Esophagus muscularis mucosa (tissue), 4 donors: ENCODE results near the gene NFATC1. TPM values are rescaled to one million over a fixed set of nuclear protein-coding genes. Genes with fewer than 3 reads are reported as not detected.

Experiments
- DNase-seq: peaks from one replicate; pipeline ENCODE4 v3.0.0-alpha.2; 2017; ENCODE audit errors: extremely low spot score
- H3K27ac ChIP-seq, 4 donors: fragments of 200-600 bp; sonication (generic); replicated peaks in 1 of 4; 1 replicate in 3 of 4; 2 replicates in 1 of 4; pipeline ENCODE4 v1.5.1; 2016 to 2019; ENCODE audit warnings: mild to moderate bottlenecking in 1 of 4
- H3K27me3 ChIP-seq, 4 donors: fragments of 200-600 bp; sonication (generic); one replicate each; pipeline versions ENCODE4 v1.5.1 to v1.6.0; 2016 to 2019
- H3K36me3 ChIP-seq, 4 donors: fragments of 200-600 bp; sonication (generic); one replicate each; pipeline ENCODE4 v1.5.1; 2016 to 2019
- H3K4me1 ChIP-seq, 4 donors: fragments of 200-600 bp; sonication (generic); one replicate each; pipeline ENCODE4 v1.5.1; 2016 to 2019
- H3K4me3 ChIP-seq, 4 donors: fragments of 200-600 bp; sonication (generic); 1 replicate in 2 of 4; 2 replicates in 2 of 4; pipeline ENCODE4 v1.5.1; 2016 to 2019; ENCODE audit warnings: mild to moderate bottlenecking in 4 of 4, moderate library complexity in 1 of 4
- H3K9me3 ChIP-seq, 4 donors: fragments of 200-600 bp; sonication (generic); 1 replicate in 3 of 4; 2 replicates in 1 of 4; pipeline ENCODE4 v1.5.1; 2016 to 2019
- CTCF ChIP-seq, 3 experiments: fragments of 200-600 bp in 2 of 3; fragments of 450-650 bp in 1 of 3; sonication (generic) in 2 of 3; IDR thresholded peaks; one replicate each; pipeline ENCODE4 v1.5.1; 2017 to 2019; ENCODE audit warnings: antibody characterized with exemption in 3 of 3, mild to moderate bottlenecking in 2 of 3, moderate library complexity in 1 of 3
- EP300 ChIP-seq: sonication (generic); formaldehyde crosslinking; IDR thresholded peaks from one replicate; pipeline ENCODE4 v1.6.1; 2017; ENCODE audit warnings: antibody characterized with exemption
- POLR2A ChIP-seq: fragments of 450-650 bp; IDR thresholded peaks from one replicate; pipeline ENCODE4 v1.6.1; 2017; ENCODE audit warnings: antibody characterized with exemption, moderate library complexity, mild to moderate bottlenecking, low read depth
- POLR2AphosphoS5 ChIP-seq, 2 donors: sonication (generic); formaldehyde crosslinking; IDR thresholded peaks; one replicate each; pipeline ENCODE4 v1.6.1; 2017; ENCODE audit warnings: antibody characterized with exemption in 2 of 2
- WGBS: methylation state at CpG from one replicate; pipeline ENCODE4 v1.1.5; 2018; 5-methylcytosine and 5-hydroxymethylcytosine counted together
- intact Hi-C: fragments of 100-400 bp; cut with DNase I; formaldehyde crosslinking; loops from one replicate; pipeline ENCODE4 v1.15.1; 2023
- total RNA-seq, 4 donors: library from RNA; depleted of rRNA; stranded (reverse); fragments of >200 nt; gene quantifications; one replicate each; pipeline versions ENCODE4 v1.1.0 to v1.2.1, GENCODE V29; 2016

NFATC1 gene
- 10 to 100 TPM; 15.0 to 22.0 (median 17.8) TPM for total RNA-seq

DNA sequence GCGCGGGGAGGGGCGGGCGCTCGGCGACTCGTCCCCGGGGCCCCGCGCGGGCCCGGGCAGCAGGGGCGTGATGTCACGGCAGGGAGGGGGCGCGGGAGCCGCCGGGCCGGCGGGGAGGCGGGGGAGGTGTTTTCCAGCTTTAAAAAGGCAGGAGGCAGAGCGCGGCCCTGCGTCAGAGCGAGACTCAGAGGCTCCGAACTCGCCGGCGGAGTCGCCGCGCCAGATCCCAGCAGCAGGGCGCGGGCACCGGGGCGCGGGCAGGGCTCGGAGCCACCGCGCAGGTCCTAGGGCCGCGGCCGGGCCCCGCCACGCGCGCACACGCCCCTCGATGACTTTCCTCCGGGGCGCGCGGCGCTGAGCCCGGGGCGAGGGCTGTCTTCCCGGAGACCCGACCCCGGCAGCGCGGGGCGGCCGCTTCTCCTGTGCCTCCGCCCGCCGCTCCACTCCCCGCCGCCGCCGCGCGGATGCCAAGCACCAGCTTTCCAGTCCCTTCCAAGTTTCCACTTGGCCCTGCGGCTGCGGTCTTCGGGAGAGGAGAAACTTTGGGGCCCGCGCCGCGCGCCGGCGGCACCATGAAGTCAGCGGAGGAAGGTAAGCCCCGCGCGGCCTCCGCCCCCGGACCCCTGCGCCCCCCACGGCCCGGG, at the start of gene NFATC1:
Gene NFATC1, plus strand, starts transcription at position 170 of the 644 bp plus-strand sequence. Its CDS starts 295 bp downstream, at position 465.
- WGBS = no CpG with 5 or more reads among the region's 91 CpGs
- Histone ChIP-seq H3K36me3 (no peaks in the 10 kb centered on the region), H3K27ac (peak within 1 kb of the TSS; percentile 97 to 99 (median 98)), H3K9me3 (no peaks in the 10 kb centered on the region), H3K4me1 (peaks cover 38 to 74% (median 63%) of the 10 kb centered on the region in 4 donors), H3K27me3 (peaks cover 0 to 5% (median 0%) of the 10 kb centered on the region in 4 donors), H3K4me3 (peak within 1 kb of the TSS; percentile 76 to 91 (median 86))
- DNase-seq = no peak
- intact Hi-C loops = loop anchor here (5.0 kb wide), 2 partner anchors 61 to 111 kb away; no protein-coding TSS in a partner anchor
- TF ChIP-seq POLR2A (no peak), POLR2AphosphoS5 (IDR thresholded peaks at IDR 0.05) (peak; percentile 77 to 89), CTCF (IDR thresholded peaks at IDR 0.05) (peak in 1 of 3 experiments; percentile 10)

- WGBS = 96% methylated on average over 8 of the region's 26 CpGs
- Histone ChIP-seq H3K27ac (no peak overlapping the region), H3K9me3 (no peaks in the 10 kb centered on the region), H3K36me3 (peaks cover 48 to 86% (median 72%) of the 10 kb centered on the region in 4 donors), H3K4me3 (no peak overlapping the region), H3K4me1 (no peaks in the 10 kb centered on the region), H3K27me3 (no peaks in the 10 kb centered on the region)
- no peak for DNase-seq
- no peak for TF ChIP-seq POLR2AphosphoS5 (IDR thresholded peaks at IDR 0.05)
- TF ChIP-seq POLR2A = no peak
- TF ChIP-seq EP300 = no peak
- no peak for TF ChIP-seq CTCF (IDR thresholded peaks at IDR 0.05)
- intact Hi-C loops = no loop called here
Measured at GRCh38 chr18:79345981-79346380, 49.7 kb upstream of the NFATC1 start.

DNA sequence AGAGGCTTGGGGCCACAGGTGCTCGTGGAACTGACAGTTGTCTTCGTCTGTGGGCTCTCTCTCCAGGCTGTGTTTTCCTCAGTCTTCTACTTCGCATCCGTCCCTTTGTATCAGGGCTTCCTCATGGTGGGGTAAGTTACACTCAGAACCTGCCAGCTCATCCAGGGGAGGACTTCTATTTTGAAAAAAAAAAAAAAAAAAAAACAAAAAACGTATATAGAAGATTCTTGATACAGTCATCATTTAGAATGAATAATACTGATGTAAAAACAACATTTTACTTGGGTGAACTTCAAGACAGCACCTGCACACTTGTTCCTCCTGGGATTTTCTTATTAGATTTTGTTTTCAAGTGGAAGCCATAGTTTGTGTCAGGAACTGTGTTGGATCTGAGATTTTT, 47.7 kb upstream of the NFATC1 start:
- Histone ChIP-seq H3K4me1 (no peaks in the 10 kb centered on the region), H3K36me3 (peaks cover 44 to 97% (median 84%) of the 10 kb centered on the region in 4 donors), H3K27me3 (no peaks in the 10 kb centered on the region), H3K27ac (no peak overlapping the region), H3K4me3 (no peak overlapping the region), H3K9me3 (no peaks in the 10 kb centered on the region)
- TF ChIP-seq POLR2AphosphoS5 (IDR thresholded peaks at IDR 0.05) (no peak), EP300 (no peak), CTCF (IDR thresholded peaks at IDR 0.05) (no peak), POLR2A (no peak)
- WGBS = 82% methylated on average over 5 of the region's 5 CpGs
- intact Hi-C loops = no loop called here
- no peak for DNase-seq

- Histone ChIP-seq H3K4me1 (no peaks in the 10 kb centered on the region), H3K36me3 (peaks cover 6 to 74% (median 52%) of the 10 kb centered on the region in 4 donors), H3K27ac (no peak overlapping the region), H3K9me3 (no peaks in the 10 kb centered on the region), H3K4me3 (no peak overlapping the region), H3K27me3 (no peaks in the 10 kb centered on the region)
- no peak for DNase-seq
- WGBS = 69% methylated on average over 6 of the region's 6 CpGs
- intact Hi-C loops = no loop called here
- TF ChIP-seq POLR2A (no peak), POLR2AphosphoS5 (IDR thresholded peaks at IDR 0.05) (no peak), EP300 (no peak), CTCF (IDR thresholded peaks at IDR 0.05) (no peak)
Measured at GRCh38 chr18:79352432-79352831, 43.3 kb upstream of the NFATC1 start.
